ENCODE measurements around the gene PPP4C.
"Not testable (repeated sequence)": the region's sequence is repeated elsewhere in the genome, so short reads cannot be mapped to it uniquely, and the experiment has no call there.

PPP4C gene

DNA sequence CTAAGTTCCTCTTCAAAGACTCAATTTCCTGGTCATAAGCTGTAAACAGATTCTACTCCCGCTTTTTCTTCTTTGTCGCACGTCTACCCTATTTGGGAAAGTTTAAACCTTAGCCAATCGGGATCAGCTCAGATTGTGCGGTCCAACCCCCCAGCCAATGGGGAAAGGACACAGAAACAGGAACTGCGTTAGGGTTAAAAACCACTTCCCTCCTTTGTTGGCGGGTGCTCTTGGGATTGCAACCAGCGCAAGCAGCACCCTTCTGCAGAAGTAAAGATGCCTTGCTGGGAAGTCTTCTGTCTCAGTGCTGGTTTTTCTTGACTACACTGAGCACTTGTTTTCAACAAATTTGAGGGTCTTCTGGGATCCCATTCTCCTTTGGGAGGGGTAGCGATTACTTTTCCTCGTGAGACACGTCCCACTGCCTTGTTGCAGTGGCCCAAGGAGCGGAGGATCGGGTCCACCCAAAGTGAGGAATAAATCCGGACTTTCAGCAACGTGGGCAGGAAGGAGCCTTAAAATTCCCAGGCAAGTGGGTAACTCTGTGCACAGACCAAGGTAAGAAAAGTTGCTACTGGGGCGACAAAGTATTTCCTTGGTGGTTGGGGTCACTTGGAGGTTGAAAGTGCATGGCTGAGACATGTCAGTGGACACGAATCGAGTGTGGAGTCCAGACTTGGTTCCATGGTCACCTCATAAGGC, 21.2 kb downstream of the PPP4C start:
- no peak for DNase-seq (ENCODE audit: low spot score)

- DNase-seq (ENCODE audit: low spot score), result no peak
Measured at GRCh38 chr16:30104090-30104489, 28.3 kb downstream of the PPP4C start.

- no peak for DNase-seq (ENCODE audit: low spot score)
Measured at GRCh38 chr16:30104492-30104891, 28.7 kb downstream of the PPP4C start.

DNA sequence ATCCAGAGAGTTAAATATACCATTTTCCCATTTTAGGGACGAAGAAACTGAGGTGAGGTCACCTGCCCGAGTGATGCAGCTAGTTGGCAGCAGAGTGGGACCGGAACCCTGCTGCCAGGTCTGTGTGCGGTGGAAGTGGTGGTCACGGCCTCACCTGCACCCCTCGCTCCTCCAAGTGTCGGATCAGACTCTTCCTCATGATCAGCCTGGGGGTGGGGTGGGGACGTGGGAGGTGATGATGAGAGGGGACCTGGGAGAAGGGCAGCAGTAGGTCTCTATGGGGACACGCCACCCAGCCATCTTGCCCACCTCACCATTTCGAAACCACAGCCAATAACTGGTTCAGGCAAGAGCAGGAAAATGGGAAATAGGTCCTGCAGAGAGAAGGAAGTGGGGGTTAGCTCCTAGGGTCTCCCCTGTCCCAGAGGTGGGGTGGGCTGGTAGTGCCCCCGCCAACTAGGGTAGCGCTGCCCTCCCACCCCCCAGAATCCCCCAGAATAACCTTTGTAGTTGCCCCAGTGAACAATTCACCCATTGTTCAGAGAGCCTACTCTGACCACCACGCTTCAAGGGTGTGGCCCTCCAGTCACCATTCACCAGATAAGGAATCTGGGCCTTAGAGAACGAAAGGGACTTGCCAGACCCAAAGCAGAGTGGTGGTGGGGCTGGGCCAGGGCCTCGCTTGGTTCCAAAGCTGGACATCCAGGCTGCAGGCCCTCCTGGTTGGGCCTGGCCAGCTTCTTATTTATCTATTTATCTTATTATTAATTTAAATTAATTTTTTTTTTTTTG, 32.5 kb downstream of the PPP4C start:
- DNase-seq (ENCODE audit: low spot score), result no peak

- DNase-seq (ENCODE audit: low spot score), result no peak
Measured at GRCh38 chr16:30110661-30111060, 34.9 kb downstream of the PPP4C start.

- DNase-seq (ENCODE audit: low spot score), result peak; percentile 67
Measured at GRCh38 chr16:30112197-30113030, 36.6 kb downstream of the PPP4C start.

DNA sequence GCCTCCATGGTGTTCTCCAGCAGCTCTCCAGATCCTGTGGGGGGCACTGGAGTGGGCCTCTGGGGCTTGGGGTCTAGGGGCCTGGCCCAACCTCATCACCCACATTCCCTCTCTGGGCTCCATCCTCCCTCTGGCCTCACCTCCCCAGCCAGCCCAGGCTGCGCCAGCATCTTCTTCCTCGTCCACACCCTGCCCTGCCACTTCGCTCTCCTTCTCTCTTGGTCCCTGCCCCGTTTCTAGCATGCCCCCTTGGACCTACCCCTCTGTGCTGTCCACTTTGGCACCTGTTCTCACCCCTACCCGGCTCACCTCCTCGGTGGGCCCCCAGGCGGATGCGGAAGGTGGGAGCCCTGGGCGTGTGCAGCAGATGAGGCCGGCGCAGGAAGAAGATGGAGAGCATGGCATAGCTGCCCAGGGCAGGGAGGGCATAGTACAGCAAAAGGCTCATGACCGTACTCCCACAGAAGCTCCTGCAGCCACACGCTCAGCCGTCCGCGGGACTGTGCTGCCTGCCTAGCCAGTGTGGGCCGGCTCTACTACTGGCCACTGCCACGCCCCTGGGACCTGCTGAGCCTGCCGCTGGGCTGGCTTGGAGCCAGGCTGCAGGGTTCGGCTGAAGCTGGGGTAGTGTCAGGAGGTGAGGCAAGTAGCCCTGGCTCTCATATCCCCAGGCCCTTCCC, 37.4 kb downstream of the PPP4C start, which contains the start of gene GDPD3:
Gene GDPD3, minus strand, starts transcription at position 507 of the 680 bp plus-strand sequence. Its CDS starts 59 bp downstream, at position 448.
- DNase-seq (ENCODE audit: low spot score), result no peak

GRCh38 chr16:30113711-30114333, 38.0 kb downstream of the PPP4C start:
- no peak for DNase-seq (ENCODE audit: low spot score)

DNA sequence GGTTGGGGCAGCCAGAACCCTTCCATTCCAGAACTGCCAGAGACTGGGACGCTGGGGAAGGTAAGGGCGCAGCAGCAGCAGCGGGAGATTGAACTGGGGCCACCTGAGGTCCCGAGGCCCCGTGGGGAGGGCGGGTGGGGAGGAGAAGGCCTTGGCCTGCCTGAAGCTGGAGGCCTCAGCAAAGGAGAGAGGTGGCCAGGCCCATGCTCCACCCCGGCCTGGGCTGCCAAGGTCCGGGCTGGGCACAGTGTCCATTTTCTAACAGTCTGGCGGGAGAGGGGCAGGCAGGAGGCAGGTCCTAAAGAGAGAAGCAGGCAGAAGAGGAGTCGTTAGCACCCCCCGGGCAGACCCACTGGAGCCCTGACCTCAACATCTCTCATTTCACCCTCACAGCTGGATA, 38.6 kb downstream of the PPP4C start:
- DNase-seq (ENCODE audit: low spot score), result no peak

DNA sequence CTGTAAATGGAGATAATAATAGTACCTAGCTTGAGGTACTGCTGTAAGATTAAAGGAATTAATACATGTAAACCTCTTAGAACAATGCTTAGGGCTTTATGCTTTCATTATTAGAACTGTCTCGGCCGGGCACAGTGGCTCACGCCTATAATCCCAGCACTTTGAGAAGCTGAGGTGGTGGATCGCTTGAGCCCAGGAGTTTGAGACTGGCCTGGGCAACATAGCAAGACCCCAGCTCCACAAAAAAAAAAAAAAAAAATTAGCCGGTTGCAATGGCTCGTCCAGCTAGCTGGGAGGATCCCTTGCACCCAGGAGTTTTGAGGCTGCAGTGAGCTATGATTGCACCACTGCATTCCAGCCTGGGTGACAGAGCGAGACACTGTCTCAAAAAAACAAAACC, 39.0 kb downstream of the PPP4C start:
- DNase-seq (ENCODE audit: low spot score), result not testable (repeated sequence)

- DNase-seq (ENCODE audit: low spot score), result no peak
Measured at GRCh38 chr16:30115238-30115637, 39.4 kb downstream of the PPP4C start.

DNA sequence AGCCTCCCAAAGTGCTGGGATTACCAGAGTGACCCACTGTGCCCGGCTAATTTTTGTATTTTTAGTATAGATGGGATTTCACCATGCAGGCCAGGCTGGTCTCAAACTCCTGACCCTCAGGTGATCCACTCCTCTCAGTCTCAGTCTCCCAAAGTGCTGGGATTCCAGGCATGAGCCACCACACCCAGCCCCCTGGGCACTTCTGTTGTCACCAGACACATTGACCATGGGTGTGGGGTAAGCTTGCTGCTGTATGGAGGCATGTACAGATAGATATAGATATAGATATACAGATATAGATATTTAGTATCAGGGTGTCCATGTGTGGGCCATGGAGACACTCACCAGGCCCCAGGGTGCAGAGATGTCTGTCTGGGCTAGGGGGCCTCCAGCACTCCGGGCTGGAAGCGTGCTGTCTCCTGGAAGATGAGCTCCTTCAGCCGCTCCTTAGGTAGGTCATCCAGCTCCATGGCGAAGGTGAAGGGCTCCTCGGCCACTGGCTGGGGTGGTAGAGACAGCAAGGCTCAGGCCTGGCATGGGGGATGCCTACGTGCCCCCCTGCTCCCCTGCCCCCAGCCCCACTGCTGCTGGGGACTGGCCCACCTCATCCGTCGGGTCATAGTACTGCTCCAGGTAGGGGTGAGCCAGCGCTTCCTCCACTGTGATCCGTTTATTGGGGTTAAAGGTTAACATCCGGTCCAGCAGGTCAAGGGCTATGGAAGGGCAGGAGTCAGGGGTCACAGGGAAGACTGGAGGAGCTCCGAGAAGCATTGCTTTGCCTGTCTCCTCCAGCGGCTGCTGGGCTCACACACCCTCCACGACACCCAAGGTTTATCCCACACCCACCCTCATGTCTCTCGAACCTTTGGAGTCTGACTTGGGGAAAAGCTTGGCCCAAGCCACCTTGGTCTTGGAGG, 40.8 kb downstream of the PPP4C start:
- no peak for DNase-seq (ENCODE audit: low spot score)

GRCh38 chr16:30117768-30118167, 42.0 kb downstream of the PPP4C start:
- no peak for DNase-seq (ENCODE audit: low spot score)

DNA sequence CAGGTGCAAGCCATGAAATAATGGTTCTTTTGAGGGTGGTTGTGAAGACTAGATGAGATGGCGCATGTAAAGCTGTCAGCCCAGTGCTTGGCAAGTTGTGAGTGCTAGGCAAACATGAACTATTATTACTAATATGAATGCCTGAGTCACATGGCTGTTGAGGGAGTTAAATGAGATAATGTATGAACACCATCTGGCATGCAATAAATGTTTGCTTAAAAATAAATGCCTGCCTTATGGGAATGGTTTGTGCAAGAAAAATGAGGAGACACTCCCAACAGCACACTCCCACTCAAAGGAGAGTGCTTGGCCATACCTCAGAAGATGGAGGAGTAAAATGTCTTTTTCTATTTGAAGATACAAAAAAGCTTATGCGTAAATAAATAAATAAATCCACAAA, 43.6 kb downstream of the PPP4C start:
- no peak for DNase-seq (ENCODE audit: low spot score)

GRCh38 chr16:30120340-30121105, 44.7 kb downstream of the PPP4C start:
- DNase-seq (ENCODE audit: low spot score), result no peak

DNA sequence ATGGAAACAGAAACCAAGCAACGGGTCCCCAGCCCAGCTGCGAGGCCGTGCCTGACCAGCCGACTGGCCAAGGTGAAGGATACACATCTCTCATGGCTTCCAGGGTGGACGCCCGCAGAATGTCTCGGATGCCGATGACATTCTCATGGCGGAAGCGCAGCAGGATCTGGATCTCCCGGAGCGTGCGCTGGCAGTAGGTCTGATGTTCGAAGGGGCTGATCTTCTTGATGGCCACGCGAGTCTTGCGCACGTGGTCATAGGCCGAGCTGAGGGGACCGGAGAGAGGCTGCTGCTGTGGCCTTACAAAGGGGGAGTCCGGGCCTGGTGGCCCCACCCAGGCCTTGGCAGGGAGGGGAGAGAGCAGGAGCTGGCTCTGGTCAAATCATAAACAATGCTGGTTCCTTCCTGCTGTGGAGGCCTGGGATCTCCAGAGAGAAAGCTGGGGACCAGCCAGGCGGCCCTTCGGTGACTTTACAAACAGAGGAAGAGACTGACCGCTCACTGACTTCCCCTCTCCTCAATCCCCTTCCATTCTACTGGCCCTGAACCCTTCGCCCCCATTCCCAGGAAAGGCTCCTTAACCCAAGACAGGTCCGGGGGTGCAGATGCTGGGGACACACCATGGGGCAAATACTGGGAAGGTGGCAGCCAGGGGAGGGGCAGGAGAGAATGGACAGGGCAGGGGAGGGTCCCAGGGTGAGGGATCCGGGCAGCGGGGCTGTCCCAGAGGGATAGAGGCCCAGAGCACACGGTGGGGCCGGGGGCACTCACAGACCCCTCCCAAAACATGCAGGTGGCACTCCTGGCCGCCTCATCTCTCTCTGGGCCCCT, 46.2 kb downstream of the PPP4C start:
- DNase-seq (ENCODE audit: low spot score), result peak; percentile 69

GRCh38 chr16:30122604-30123160, 46.9 kb downstream of the PPP4C start:
- peak; percentile 27 for DNase-seq (ENCODE audit: low spot score)

DNA sequence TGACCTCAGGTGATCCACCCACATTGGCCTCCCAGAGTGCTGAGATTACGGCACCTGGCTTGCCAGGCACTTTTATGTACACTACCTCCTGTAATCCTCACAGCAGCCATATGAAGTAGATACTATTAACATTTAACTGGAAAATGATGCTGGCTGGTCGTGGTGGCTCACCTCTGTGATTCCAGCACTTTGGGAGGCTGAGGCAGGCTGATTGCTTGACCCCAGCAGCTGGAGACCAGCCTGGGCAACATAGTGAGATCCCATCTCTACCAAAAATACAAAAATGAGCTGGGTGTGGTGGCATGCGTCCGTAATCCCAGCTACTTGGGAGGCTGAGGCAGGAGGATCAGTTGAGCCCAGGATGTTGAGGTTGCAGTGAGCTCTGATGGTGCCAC, 49.2 kb downstream of the PPP4C start:
- no peak for DNase-seq (ENCODE audit: low spot score)
